NOMO-1 treated with dmso at 0.1 percent for 144 hours (cell line): Measurements from ENCODE around the gene GFAP.

ENCODE experiments used
- DNase-seq: peaks from one replicate; lab custom pipeline; 2025; ENCODE audit not compliant: unreplicated experiment; lab: John Stamatoyannopoulos, UW

Gene GFAP

DNA sequence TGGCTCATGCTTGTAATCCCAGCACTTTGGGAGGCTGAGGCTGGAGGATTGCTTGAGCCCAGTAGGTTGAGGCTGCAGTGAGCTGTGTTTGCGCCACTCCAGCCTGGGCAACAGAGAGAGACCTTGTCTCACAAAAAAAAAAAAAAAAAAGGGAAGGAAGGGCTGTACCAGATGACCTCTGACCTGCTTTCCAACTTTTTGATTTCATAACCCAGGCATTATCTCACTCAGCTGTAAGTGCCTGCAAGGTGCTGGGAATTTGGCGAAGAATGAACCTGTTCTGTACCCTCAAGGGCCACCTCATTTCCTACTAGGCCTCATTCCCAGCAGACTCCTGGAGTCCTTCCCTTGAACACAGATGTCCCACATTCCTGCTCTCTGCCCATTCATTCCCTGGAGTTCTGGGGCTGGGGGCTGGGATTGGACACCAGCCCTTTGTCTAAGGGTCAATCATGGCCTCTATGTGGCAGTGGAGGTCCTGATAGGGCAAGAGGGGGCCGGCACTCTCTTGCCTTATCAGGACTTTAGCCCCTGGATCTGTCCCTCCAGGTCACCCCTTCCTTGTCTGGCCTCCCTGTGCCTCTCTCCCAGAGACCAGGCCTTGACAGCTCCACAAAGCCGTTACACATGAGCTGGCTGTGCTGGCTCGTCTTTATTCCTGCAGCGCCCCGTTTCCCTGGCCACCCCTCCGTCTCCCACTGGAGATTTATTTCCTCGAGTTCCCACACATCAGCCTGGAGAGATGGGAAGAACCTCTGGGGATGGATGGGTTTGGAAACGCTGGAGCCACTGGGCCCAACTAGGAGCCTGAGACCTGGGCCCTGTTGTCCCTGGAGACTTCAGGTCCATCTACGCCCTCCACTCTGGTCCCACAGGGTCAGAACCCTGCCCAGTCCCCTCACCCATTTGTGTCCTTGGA lies 821 bp upstream of the GFAP start:
- DNase-seq = no peak

GRCh38 chr17:44914698-44915271 lies 515 bp downstream of the GFAP start:
- DNase-seq = no peak

DNA sequence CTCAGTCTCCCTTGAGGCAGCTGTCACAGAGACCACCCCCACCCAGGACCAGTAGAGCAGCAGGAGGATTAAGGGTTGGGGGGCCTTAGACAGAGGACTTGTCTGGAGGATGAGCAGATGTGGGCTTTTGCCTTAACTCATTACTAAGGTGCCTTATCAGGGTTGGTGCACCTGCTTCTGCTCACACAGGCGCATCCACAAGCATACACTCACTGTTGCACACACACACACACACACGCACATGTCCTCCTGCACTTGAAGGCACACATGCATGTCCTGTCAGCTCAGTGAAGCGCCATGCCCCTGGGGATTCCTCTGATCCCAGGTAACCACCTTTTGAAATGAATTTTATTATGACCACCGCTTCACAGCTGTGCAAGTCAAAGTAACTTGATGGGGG lies 1.2 kb downstream of the GFAP start:
- no peak for DNase-seq

GRCh38 chr17:44913676-44914075 lies 1.6 kb downstream of the GFAP start:
- no peak for DNase-seq

GRCh38 chr17:44912763-44913544 lies 2.3 kb downstream of the GFAP start:
- no peak for DNase-seq

DNA sequence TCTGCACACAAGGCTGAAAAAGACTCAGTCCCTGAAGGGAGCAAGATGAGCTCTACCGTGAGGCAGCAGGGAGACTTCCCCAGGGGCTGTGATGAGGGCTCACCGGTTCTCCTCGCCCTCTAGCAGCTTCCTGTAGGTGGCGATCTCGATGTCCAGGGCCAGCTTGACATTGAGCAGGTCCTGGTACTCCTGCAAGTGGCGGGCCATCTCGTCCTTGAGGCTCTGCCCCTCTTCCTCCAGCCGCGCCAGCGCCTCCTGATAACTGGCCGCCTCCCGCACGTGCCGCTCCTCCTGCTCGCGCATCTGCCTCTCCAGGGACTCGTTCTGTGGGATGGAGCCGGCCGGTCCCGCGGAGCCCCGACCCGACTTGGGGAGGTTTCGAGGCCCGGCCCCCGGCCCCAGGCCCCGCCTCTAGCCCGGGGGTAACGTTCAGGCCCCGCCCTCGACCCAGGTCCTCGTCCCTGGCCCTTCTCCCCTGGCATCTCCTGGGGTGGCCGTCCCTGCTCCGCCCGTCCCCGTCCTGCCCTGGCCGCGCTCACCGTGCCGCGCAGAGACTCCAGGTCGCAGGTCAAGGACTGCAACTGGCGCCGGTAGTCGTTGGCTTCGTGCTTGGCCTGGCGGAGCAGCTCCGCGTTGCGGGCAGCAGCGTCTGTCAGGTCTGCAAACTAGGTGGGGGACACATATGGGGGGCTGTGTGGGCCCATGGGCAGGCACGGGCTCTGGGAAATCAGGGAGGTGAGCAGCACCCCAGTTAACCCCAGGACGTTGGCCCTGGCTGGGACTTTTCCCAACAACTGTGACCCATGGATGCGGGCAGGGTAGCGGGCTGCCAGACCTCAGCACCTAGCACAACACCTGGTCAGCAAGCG lies 3.9 kb downstream of the GFAP start:
- no peak for DNase-seq

- no peak for DNase-seq
These were observed 4.8 kb downstream of the GFAP start for GRCh38 chr17:44910231-44911106.

- DNase-seq = no peak
These were observed 5.6 kb downstream of the GFAP start for GRCh38 chr17:44909681-44910144.

DNA sequence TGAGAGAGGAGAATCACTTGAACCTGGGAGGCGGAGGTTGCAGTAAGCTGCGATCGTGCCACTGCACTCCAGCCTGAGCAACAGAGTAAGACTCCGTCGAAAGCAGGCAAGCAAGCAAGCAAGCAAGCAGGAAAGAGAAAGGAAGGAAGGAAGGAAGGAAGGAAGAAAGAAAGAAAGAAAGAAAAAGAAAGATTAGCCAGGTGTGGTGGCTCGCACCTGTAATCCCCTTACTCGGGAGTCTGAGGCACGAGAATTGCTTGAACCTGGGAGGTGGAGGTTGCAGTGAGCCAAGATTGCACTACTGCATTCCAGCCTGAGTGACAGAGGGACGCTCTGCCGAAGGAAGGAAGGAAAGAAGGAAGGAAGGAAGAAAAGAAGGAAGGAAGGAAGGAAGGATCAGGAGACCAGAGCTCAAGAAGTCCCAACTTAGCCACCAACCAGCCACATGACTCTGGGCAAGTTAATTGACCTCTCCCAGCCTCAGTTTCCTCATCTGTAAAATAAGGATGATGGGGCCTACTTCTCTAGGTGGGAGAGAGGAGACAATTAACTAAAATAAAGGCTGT lies 6.5 kb downstream of the GFAP start:
- no peak for DNase-seq

GRCh38 chr17:44907729-44908470 lies 7.4 kb downstream of the GFAP start:
- no peak for DNase-seq

DNA sequence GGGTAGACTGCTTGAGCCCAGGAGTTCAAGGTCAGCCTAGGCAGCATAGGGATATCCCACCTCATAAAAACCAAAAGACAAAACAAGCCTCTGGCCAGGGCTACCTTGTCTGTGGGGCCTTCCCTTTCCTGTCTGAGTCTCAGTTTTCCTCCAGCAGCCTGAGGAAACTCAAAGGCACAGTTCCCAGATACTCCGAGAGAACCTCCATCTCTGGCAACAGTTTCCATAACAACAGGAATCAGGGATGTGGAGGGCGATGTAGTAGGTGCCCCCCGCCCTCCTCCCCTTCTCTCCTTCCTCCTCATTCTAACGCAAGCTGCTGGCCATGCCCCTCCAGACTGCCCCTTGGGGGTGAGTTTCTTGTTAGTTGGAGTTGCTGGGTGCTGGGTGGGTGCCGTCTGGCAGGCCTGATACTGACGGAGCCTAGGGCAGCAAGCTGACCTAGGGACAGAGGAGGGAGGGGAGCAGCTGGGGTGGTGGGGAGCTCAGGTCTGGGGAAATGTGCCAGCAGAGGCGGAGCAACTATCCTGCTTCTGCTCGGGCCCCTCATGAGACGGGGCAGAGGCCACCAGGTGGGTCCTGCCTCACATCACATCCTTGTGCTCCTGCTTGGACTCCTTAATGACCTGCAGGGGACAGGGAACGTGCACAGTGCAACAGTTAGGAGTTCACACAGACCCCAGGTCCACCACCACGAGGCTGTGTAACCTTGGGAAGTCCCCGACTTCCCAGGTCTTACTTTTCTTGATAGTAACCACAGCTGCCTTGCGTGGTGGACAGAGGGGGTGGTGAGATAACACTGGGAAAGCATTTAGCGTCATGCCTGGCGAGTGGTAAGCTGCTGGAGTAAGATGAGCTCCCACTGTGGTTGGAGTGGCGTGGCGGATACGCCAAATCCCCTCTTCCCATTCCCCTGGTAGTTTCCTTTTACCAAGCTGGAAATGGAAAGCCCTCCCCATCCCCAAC lies 8.3 kb downstream of the GFAP start:
- DNase-seq = no peak

GRCh38 chr17:44906010-44906646 lies 9.2 kb downstream of the GFAP start:
- DNase-seq = no peak

DNA sequence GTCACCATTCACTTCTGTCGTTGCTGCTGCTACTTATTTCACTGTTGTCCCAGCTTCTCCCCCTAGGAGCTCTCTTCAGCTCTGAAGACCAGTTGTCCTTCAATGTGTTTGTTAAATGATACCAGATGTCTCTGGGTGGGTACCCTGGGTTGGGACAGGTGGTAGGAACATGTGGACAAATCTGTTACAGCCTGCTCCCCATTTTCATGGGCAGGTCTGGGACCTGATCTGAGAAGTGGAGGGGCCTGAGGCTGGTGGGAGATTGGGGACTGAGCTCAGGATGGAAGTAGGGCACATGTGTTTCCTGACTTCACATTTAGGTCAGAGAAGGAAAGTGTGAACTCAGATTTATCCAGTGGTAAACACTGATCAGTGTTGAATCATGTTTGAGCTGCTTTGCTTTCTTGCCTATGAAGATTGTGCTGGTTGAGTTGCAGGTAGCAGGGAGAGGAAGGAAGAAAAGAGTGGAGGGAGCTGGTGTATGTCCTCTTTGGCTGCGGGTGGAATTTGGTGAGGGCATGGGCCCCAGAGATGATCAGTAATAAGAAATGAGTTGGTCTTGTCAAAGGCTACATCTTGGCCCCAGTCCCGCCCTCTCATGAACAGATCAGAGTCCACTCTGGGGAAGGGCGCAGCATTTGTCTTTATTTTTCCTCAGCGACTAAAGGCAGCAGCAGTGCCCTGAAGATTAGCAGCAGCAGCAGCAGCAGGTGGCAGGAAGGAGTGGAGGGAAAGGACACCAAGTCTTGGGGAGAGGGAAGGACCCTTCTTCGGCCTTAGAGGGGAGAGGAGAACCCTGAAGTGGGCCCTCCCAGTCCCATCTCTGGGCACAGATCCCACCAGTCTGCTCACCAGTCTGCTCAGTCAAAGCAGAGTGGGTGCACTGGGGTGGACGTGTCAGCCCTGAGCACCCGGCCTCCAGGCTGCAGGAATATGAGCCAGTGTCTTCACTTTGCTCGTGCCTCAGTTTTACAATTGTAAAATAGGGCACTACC lies 10.0 kb downstream of the GFAP start:
- no peak for DNase-seq

- no peak for DNase-seq
These were observed 11.0 kb downstream of the GFAP start for GRCh38 chr17:44904001-44904984.
